Brain microvascular endothelial cell (primary cell): ENCODE measurements around the gene SERPINE3.

Experiments
- DNase-seq: peaks from one replicate; pipeline ENCODE4 v3.0.0-alpha.2; 2020
- H3K27ac ChIP-seq: fragments of 250-450 bp; sonication (Bioruptor Pico); 2 replicates; pipeline ENCODE4 v1.5.1; 2020; ENCODE audit warnings: mild to moderate bottlenecking, moderate library complexity
- H3K27me3 ChIP-seq: fragments of 250-450 bp; sonication (Bioruptor Pico); replicated peaks from 2 replicates; pipeline ENCODE4 v1.5.1; 2020; ENCODE audit warnings: mild to moderate bottlenecking
- H3K36me3 ChIP-seq: fragments of 250-450 bp; sonication (Bioruptor Pico); replicated peaks from 2 replicates; pipeline ENCODE4 v1.5.1; 2020; ENCODE audit warnings: mild to moderate bottlenecking
- H3K4me3 ChIP-seq: 2 replicates; pipeline ENCODE4 v1.5.1; 2011; ENCODE audit warnings: low read depth, mild to moderate bottlenecking, control low read depth, low read length, moderate library complexity
- CTCF ChIP-seq: IDR thresholded peaks from 2 replicates; pipeline ENCODE4 v1.5.1; 2011; ENCODE audit warnings: low read depth, mild to moderate bottlenecking, moderate library complexity, low read length, control low read depth, inconsistent platforms; ENCODE audit errors: missing control alignments
- in situ Hi-C: cut with HindIII; loops from 2 replicates; pipeline ENCODE4 v1.10.0; 2017; ENCODE audit warnings: low sequenced_read_pairs, low pct_ligation_motif_present

The SERPINE3 gene

GRCh38 chr13:51336746-51337145 lies 2.7 kb upstream of the SERPINE3 start:
- H3K4me3 ChIP-seq, result no peak overlapping the region
- no peak for DNase-seq
- in situ Hi-C loops, result no loop called here
- TF ChIP-seq CTCF, result no peak
- no peak overlapping the region for H3K27ac ChIP-seq
- no peaks in the 10 kb centered on the region for H3K36me3 ChIP-seq
- no peaks in the 10 kb centered on the region for H3K27me3 ChIP-seq

GRCh38 chr13:51339952-51340732 lies 651 bp downstream of the SERPINE3 start:
- Histone ChIP-seq H3K4me3 (no peak overlapping the region), H3K36me3 (no peaks in the 10 kb centered on the region), H3K27me3 (no peaks in the 10 kb centered on the region), H3K27ac (no peak overlapping the region)
- DNase-seq, result no peak
- TF ChIP-seq CTCF, result no peak
- in situ Hi-C loops, result no loop called here

- TF ChIP-seq CTCF, result no peak
- Histone ChIP-seq H3K4me3 (no peak overlapping the region), H3K36me3 (no peaks in the 10 kb centered on the region), H3K27me3 (no peaks in the 10 kb centered on the region), H3K27ac (no peak overlapping the region)
- DNase-seq, result no peak
- in situ Hi-C loops, result no loop called here
Measured at GRCh38 chr13:51341232-51341631, 1.7 kb downstream of the SERPINE3 start.

GRCh38 chr13:51341791-51342190 lies 2.3 kb downstream of the SERPINE3 start:
- no peak for TF ChIP-seq CTCF
- DNase-seq, result no peak
- H3K4me3 ChIP-seq, result no peak overlapping the region
- in situ Hi-C loops, result no loop called here
- H3K27me3 ChIP-seq, result no peaks in the 10 kb centered on the region
- H3K36me3 ChIP-seq, result no peaks in the 10 kb centered on the region
- no peak overlapping the region for H3K27ac ChIP-seq

GRCh38 chr13:51342706-51343105 lies 3.2 kb downstream of the SERPINE3 start:
- Histone ChIP-seq H3K36me3 (no peaks in the 10 kb centered on the region), H3K27me3 (no peaks in the 10 kb centered on the region), H3K27ac (no peak overlapping the region), H3K4me3 (no peak overlapping the region)
- peak; percentile 43 for DNase-seq
- in situ Hi-C loops, result no loop called here
- no peak for TF ChIP-seq CTCF

- H3K27me3 ChIP-seq, result no peaks in the 10 kb centered on the region
Measured at GRCh38 chr13:51343475-51343874, 4.0 kb downstream of the SERPINE3 start.

More at GRCh38 chr13:51343475-51343874, 4.0 kb downstream of the SERPINE3 start:
- Histone ChIP-seq H3K4me3 (no peak overlapping the region), H3K27ac (no peak overlapping the region), H3K36me3 (no peaks in the 10 kb centered on the region)
- TF ChIP-seq CTCF, result no peak
- in situ Hi-C loops, result no loop called here
- DNase-seq, result no peak
